Erythroblast (primary cell): Measurements from ENCODE around the gene ERBB2.

Source experiments
- GATA1 ChIP-seq: IDR thresholded peaks from 2 replicates; pipeline ENCODE4 v1.6.1; 2011; ENCODE audit warnings: low read depth, mild to moderate bottlenecking, control low read depth, low read length, moderate library complexity
- POLR2A ChIP-seq: IDR thresholded peaks from 2 replicates; pipeline ENCODE4 v1.6.1; 2011; ENCODE audit warnings: mild to moderate bottlenecking, low read length

DNA sequence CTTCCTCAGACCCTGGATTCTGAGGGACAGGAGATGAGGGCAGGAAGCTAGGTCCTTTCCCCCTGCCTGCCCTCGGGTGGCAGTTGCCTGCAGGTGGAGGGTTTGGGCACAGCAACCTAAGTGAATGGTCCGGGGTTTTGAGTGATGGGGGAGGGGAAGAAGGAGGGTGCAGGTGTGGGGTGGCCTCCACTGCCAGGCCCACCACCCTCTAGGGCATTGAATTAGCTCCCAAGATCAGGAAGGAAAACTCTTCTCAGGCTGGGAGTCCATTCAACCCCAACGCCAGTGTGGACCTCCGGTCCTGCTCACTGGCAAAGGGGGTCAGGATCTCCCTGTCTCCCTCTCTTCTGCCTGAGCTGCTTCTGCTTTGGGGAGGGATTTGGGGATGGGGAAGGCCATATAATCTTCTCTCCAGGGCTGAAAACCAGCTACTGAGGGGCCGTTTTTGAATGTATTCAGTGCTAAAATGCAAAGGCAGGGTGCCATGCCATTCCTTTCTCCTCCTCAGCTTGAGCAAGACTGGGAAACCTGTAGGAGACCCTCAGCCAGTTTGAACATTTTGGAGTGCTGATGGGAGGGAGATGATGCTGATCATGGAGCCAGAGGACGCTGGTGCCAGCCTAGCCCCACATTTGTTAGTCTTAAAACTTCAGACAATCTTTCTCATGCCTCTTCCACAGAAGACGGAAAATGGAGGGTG is 56.7 kb downstream of the ERBB2 start:
- TF ChIP-seq POLR2A (no peak), GATA1 (no peak)
